OCI-LY1 (cell line): Measurements from ENCODE around the gene IFNLR1.

Source experiments
- H2AFZ ChIP-seq: fragments of 200-600 bp; sonication (generic), shearing (Covaris generic); 2 replicates; pipeline ENCODE4 v1.6.0; 2014; ENCODE audit warnings: antibody characterized with exemption, mild to moderate bottlenecking, low read length
- H3F3A ChIP-seq: fragments of 200-600 bp; sonication (generic), shearing (Covaris generic); 2 replicates; pipeline ENCODE4 v1.6.0; 2014; ENCODE audit warnings: mild to moderate bottlenecking, antibody characterized with exemption, low read length, moderate library complexity; ENCODE audit not compliant: insufficient read depth
- H3K27ac ChIP-seq: fragments of 200-600 bp; sonication (generic); 2 replicates; pipeline ENCODE4 v1.5.1; 2014; ENCODE audit warnings: low read length, mixed run types, mild to moderate bottlenecking, low read depth; ENCODE audit not compliant: poor library complexity, severe bottlenecking
- H3K27me3 ChIP-seq: fragments of 200-600 bp; sonication (generic); 2 replicates; pipeline ENCODE4 v1.6.0; 2014; ENCODE audit warnings: antibody characterized with exemption, mild to moderate bottlenecking, low read length, moderate library complexity; ENCODE audit not compliant: insufficient read depth
- H3K36me3 ChIP-seq: fragments of 200-600 bp; sonication (generic); 2 replicates; pipeline ENCODE4 v1.6.1; 2014; ENCODE audit warnings: mild to moderate bottlenecking, antibody characterized with exemption, low read length, moderate library complexity, mixed read lengths; ENCODE audit not compliant: insufficient read depth
- H3K4me1 ChIP-seq: fragments of 200-600 bp; sonication (generic); 2 replicates; pipeline ENCODE4 v1.5.1; 2014; ENCODE audit warnings: mild to moderate bottlenecking, low read length, moderate library complexity; ENCODE audit not compliant: insufficient read depth, severe bottlenecking
- H3K4me2 ChIP-seq: fragments of 200-600 bp; sonication (generic), shearing (Covaris generic); 2 replicates; pipeline ENCODE4 v1.6.1; 2014; ENCODE audit warnings: low read length
- H3K4me3 ChIP-seq: fragments of 200-600 bp; sonication (generic); 2 replicates; pipeline ENCODE4 v1.5.1; 2014; ENCODE audit warnings: low read length, low read depth, mild to moderate bottlenecking, mixed read lengths; ENCODE audit not compliant: poor library complexity, severe bottlenecking
- H3K79me2 ChIP-seq: fragments of 200-600 bp; shearing (Covaris generic); 2 replicates; pipeline ENCODE4 v1.6.1; 2016; ENCODE audit warnings: mixed run types, low read length, mixed read lengths; ENCODE audit not compliant: insufficient read depth
- H3K9ac ChIP-seq: fragments of 200-600 bp; sonication (generic), shearing (Covaris generic); 2 replicates; pipeline ENCODE4 v1.6.1; 2014; ENCODE audit warnings: mild to moderate bottlenecking, low read length, mixed read lengths
- H3K9me2 ChIP-seq: fragments of 200-600 bp; sonication (generic), shearing (Covaris generic); 2 replicates; pipeline ENCODE4 v1.6.1; 2014; ENCODE audit warnings: low read depth, mild to moderate bottlenecking, low read length, mixed read lengths
- H3K9me3 ChIP-seq: fragments of 200-600 bp; shearing (Covaris generic); 2 replicates; pipeline ENCODE4 v1.6.1; 2014; ENCODE audit warnings: low read length, mixed read lengths
- H4K20me1 ChIP-seq: fragments of 200-600 bp; sonication (generic), shearing (Covaris generic); 2 replicates; pipeline ENCODE4 v1.6.0; 2016; ENCODE audit warnings: mild to moderate bottlenecking, low read length; ENCODE audit not compliant: insufficient read depth
- EZH2 ChIP-seq: fragments of 200-600 bp; sonication (generic), shearing (Covaris generic); IDR thresholded peaks from 2 replicates; pipeline ENCODE4 v1.8.0; 2017; ENCODE audit warnings: borderline replicate concordance, mixed run types, mild to moderate bottlenecking, antibody characterized with exemption, low read length, moderate library complexity, mixed read lengths
- TF ChIP-seq, protein P1 (sequence below): fragments of 200-600 bp; sonication (generic), shearing (Covaris generic); IDR thresholded peaks from 2 replicates; pipeline ENCODE4 v1.5.1; 2017; ENCODE audit warnings: mild to moderate bottlenecking, antibody characterized with exemption, low read length, moderate library complexity, mixed read lengths

The IFNLR1 gene

GRCh38 chr1:24222008-24222605 is 35.0 kb upstream of the IFNLR1 start:
- H3F3A ChIP-seq = no peaks in the 10 kb centered on the region
- no peaks in the 10 kb centered on the region for H3K36me3 ChIP-seq
- H3K9me3 ChIP-seq = no peaks in the 10 kb centered on the region
- no peaks in the 10 kb centered on the region for H3K79me2 ChIP-seq
- no peaks in the 10 kb centered on the region for H3K9me2 ChIP-seq
- no peaks in the 10 kb centered on the region for H3K4me1 ChIP-seq
- TF ChIP-seq, protein P1, sequence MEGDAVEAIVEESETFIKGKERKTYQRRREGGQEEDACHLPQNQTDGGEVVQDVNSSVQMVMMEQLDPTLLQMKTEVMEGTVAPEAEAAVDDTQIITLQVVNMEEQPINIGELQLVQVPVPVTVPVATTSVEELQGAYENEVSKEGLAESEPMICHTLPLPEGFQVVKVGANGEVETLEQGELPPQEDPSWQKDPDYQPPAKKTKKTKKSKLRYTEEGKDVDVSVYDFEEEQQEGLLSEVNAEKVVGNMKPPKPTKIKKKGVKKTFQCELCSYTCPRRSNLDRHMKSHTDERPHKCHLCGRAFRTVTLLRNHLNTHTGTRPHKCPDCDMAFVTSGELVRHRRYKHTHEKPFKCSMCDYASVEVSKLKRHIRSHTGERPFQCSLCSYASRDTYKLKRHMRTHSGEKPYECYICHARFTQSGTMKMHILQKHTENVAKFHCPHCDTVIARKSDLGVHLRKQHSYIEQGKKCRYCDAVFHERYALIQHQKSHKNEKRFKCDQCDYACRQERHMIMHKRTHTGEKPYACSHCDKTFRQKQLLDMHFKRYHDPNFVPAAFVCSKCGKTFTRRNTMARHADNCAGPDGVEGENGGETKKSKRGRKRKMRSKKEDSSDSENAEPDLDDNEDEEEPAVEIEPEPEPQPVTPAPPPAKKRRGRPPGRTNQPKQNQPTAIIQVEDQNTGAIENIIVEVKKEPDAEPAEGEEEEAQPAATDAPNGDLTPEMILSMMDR = no peak
- TF ChIP-seq EZH2 = no peak
- H3K4me2 ChIP-seq = no peak overlapping the region
- H2AFZ ChIP-seq = no peak overlapping the region
- H3K4me3 ChIP-seq = no peak overlapping the region
- no peak overlapping the region for H3K9ac ChIP-seq
- H4K20me1 ChIP-seq = no peaks in the 10 kb centered on the region
- no peaks in the 10 kb centered on the region for H3K27me3 ChIP-seq
- H3K27ac ChIP-seq = no peak overlapping the region

DNA sequence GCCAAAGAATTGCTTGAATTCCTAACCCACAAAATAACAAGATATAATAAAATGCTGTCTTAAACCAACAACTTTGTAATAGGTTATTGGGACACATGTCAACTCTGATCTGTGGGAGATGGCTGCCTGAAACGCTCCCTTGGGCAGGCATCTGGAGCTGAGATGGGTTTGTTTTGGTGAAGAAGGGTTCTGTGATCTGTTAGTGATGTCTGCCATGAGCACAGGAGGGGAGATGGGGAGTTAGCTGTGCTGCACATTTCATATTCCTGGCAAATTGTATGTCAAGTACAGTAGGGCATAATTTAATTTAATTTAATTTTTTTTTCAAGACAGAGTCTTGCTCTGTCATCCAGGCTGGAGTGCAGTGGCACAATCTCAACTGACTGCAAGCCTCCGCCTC is 34.2 kb upstream of the IFNLR1 start:
- Histone ChIP-seq H3K4me2 (no peak overlapping the region), H3K27ac (no peak overlapping the region), H4K20me1 (no peaks in the 10 kb centered on the region), H3K9ac (no peak overlapping the region), H3F3A (no peaks in the 10 kb centered on the region), H3K27me3 (no peaks in the 10 kb centered on the region), H2AFZ (no peak overlapping the region), H3K4me3 (no peak overlapping the region), H3K36me3 (no peaks in the 10 kb centered on the region), H3K4me1 (no peaks in the 10 kb centered on the region), H3K9me2 (no peaks in the 10 kb centered on the region), H3K9me3 (no peaks in the 10 kb centered on the region), H3K79me2 (no peaks in the 10 kb centered on the region)
- no peak for TF ChIP-seq EZH2
- TF ChIP-seq, protein P1 = no peak

GRCh38 chr1:24216276-24217074 is 29.4 kb upstream of the IFNLR1 start:
- H3K27me3 ChIP-seq = no peaks in the 10 kb centered on the region
- H3K36me3 ChIP-seq = no peaks in the 10 kb centered on the region
- H3K9me2 ChIP-seq = no peaks in the 10 kb centered on the region
- no peak overlapping the region for H3K9ac ChIP-seq
- no peak overlapping the region for H3K4me2 ChIP-seq
- H3K9me3 ChIP-seq = no peaks in the 10 kb centered on the region
- no peaks in the 10 kb centered on the region for H3F3A ChIP-seq
- H2AFZ ChIP-seq = no peak overlapping the region
- H4K20me1 ChIP-seq = no peaks in the 10 kb centered on the region
- H3K4me3 ChIP-seq = no peak overlapping the region
- no peaks in the 10 kb centered on the region for H3K4me1 ChIP-seq
- no peaks in the 10 kb centered on the region for H3K79me2 ChIP-seq
- H3K27ac ChIP-seq = no peak overlapping the region
- TF ChIP-seq, protein P1 = no peak
- TF ChIP-seq EZH2 = no peak
